Measurements from ENCODE around the gene NPFF.
"Not testable (repeated sequence)": the region's sequence is repeated elsewhere in the genome, so short reads cannot be mapped to it uniquely, and the experiment has no call there.

Gene NPFF

DNA sequence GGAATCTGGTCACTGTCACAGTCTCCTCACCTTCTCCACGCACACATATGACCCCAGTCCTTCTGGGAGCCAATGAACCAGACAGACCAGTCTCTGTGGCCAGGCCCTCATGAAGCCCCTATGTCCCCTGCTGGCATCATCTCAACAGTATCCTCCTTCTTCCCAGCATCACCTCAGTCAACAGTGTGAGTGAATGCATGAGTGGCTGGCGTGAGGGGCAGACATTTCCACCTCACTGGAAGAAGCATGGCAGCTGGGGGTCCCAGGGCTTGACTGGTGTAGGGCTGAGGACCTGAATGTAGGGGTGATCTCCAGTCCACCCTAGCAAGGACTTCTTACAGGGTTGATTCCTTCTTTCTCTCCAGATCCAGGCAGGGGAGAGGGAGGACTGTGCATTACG, 9.8 kb downstream of the NPFF start:
- FAIRE-seq: no peak
- DNase-seq (ENCODE audit: insufficient read length, low spot score): no peak

DNA sequence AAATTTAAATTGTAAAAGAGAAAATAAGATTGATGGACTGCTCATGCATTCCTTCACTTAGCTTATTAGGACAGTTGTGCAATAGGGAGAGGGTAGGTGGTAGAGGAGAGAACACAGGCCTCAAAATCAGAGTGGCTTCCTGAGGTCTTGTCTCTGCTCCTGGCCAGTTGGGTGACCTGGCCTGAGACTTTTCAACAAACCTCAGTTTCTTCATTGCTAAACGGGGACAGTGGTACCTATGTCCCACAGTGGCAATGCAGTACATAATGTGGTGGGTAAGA, 10.6 kb downstream of the NPFF start:
- FAIRE-seq: no peak

DNA sequence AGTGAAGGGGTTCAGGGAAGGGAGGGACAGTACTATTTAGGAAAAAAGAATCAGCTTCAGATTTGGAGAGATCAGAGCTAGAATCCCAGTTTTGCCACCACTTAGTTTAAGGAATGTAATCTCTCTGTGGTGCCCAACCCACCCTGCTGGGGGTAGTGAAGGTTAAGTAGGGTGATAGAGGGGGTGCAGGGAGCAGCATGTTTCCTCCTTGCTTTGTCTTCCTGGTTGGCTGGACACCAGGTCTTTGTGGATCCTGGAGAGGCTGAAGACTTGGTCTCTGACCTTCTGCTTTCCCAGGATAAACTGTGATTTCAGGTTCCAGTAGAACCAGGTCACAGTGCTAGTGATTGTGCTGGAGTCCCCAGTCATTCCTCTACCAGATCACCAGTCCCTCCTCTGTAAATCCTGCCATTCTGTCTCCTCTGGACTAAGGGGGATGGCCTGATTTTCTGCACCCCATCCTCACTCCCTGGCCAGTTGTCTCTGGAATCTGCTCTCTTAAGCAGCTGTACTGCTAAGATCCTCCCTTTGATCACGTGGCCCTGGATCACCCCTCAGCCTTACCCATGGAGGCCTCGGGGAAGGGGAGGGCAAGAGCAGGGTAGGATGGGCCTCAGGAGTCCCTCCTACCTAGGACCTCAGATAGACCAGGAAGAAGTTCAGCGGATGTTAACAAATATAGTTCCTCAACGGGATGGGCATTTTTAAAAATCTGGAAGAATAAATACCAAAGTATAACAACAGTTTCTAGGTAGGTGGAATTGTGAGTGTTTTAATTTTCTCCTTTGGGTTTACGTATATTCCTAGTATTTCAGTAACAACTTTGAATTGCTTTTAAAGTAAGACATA, 11.2 kb downstream of the NPFF start:
- no peak for FAIRE-seq
- no peak for DNase-seq (ENCODE audit: insufficient read length, low spot score)

More for the DNA sequence above, 10.6 kb downstream of the NPFF start:
- DNase-seq (ENCODE audit: insufficient read length, low spot score): no peak

DNA sequence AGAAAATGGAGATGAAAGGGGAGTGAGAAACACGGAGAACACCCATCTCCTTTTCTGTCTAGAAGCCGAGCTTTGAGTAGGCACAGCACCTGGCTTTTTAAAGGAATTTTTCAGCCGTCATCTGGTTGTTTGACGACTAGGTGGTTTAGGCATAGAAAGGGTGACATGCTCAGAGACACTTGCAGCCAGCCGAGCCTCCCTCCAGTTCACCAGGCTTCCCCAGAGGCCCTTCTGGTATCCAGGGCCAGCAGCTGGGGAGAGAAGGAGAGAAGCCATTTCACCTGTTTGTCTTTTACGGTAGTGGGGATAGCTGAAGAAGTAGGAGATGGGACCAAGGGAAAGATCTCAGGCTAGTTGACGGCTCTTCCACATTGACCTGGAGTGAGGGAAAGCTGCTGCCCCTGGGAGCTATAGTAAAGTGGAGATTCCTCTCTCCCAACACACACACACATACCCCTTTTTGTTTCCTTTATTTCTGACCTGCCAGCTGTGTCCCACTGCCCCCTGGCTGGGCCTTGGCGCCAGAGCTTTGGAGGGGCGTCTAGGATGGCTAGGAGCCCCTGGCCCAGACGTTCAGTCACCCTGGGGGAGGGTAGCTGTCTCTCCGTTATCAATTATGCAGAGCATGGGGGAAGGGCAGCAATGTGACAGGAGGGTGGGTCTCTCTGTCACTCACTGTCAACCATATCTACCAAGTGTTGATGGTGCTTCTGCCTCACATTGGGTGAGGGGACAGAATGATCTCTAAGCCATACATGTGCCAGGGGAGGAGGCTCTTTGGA, 13.5 kb downstream of the NPFF start:
- FAIRE-seq: no peak
- no peak for DNase-seq (ENCODE audit: insufficient read length, low spot score)

DNA sequence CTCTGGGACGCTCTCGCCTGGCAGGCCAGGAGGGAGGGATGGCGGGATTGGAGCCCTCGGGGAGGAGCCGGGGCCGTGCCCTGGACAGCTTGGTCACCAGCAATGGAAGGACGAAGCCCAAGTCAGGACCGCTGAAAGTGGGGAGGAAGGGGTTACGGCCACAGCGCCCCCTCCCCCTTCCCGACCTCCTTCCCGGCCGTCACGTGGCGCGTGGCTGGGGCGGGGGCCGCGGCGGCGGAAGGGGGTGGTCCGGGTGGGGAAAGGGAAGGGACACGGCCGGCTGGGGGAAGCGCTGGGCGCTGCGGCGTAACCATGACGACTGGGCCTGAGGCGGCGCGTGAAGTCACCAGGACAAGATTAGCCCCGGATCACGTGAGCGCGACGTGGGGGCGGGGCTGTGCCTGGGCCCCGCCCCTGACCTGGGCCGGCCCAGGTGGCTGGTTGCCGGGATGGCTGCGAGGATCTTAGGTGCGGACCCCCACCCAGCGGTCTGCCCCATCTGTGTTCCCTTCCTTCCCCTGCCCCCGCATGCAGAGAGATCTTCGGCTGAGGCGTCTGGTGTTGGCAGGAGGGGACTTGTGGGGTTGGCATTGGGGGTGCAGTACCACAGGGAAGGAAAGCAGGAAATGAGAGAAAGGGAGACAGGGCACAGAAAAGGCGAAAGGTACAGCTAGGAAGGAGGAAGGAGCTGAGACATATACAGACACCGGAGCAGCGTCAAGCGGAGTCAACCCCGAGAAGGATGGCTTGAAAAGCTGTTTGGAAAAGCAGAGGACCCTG, 14.3 kb downstream of the NPFF start:
- DNase-seq (ENCODE audit: insufficient read length, low spot score) (peak; percentile 87), FAIRE-seq (peak; percentile 80)

DNA sequence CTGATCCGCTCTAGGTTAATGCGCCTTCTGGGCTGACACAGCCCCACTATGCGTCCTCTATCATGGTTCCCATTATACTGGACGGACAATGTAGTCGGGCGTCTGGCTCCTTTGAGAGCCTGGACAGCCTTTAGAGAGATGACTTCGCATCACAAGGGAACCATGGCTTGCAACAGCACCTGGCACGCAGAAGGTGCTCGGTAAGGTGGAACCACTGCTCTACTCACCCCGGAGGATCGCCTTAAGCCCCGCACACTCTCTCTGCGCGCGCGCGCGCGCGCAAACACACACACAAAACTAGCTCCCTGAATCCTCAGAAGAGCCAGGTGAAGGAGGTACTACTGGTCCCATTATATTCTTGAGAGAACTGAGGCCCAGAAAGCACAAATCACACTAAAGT, 15.1 kb downstream of the NPFF start:
- FAIRE-seq: no peak
- no peak for DNase-seq (ENCODE audit: insufficient read length, low spot score)

DNA sequence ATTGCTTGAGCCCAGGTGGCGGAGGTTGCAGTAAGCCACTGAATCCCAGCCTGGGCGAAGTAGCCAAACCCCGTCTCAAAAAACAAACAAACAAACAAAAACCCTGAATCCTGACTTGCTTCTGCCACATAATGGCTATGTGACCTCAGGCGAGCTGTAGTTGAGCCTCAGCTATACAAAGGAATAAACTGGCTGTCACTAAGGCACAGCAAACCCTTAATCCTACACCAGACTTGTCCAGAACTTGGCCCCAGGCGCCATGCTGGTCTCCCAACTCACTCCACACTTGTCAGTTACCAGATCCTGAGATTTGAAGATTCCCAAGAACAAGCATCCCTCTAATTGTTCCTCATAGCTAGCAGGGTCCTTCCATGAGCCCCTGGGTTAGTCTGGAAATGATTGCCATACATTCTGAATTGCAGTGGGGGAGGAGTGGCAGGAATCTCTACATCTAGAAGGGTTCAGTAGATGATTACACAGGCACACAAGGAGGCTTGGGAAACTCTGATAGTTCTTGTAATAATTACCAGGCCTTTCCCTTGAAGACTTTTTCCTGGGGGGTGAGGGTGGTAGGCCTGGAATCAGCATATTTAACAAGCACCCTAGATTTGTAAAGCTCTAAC, 17.9 kb downstream of the NPFF start:
- FAIRE-seq: no peak

DNA sequence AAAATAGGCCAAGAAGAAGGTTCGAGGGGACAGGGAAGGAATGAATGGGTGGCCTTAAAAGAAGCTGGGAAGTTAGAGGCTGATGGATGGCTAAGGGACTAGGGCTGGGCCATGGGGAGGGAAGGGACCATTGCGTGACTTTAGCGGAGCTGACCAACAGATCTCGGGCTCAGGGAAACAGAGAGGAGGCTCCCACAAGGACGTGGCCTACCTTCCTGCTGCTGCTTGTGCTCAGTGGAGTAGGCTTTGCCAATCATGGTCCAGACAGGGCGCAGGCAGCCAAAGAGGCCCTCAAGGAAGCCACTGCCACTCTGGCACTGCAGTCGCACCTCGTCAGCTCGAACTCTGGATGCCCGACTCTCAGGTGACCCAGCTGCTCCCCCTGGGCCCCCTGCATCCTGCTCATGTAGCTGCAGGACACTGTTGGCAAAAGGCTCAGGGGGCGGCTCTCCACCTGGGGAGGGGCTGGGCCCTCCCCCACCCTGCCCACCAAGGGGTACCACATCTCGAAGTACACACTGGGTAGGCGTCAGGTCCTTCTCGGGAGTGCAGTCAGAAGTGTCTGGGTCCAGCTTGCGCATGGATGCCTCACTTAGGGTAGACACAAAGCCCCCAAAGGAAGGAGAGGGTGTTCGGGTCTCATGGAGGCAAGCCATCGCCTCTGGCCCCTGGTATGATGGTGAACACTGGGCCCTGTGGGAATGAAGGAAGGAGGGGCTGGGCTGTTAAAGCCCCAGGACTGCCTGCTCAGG, 20.4 kb downstream of the NPFF start:
- no peak for FAIRE-seq
- DNase-seq (ENCODE audit: insufficient read length, low spot score): no peak

More for the DNA sequence above, 17.9 kb downstream of the NPFF start:
- DNase-seq (ENCODE audit: insufficient read length, low spot score): no peak

DNA sequence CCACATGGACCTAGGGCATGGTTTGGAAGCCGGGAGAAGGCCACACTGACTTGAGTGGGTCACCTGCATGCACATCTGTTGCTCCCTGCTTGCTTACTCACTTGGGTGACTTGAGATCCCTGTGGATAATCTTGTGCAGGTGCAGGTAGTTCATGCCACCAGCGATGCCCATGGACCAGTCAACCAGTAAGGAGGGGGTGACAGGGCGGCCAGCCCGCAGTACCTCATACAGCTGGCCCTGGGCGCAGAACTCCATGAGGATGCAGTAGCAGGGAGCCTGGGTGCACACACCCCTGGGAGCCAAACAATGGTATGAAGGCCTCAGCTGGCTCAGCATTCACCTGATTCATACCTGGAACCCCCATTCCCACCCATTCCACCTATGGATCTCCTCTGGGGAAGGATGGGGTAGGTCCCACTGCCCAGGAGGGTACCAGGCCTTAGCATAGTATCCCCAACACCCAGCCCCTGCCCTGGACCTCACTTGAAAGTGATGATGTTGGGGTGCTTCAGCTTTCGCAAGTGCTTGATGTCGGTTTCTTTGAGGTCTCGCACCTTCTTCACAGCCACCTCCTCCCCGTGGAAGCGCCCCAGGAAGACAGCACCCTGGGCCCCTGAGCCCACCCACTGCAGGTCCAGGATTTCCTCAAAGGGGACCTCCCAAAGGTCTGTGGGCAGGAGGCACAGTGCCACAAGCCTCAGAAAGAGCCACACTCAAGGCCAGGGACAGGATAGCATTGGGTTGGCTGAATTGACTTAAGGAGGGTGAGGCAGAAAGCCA, 21.1 kb downstream of the NPFF start:
- no peak for DNase-seq (ENCODE audit: insufficient read length, low spot score)
- no peak for FAIRE-seq

DNA sequence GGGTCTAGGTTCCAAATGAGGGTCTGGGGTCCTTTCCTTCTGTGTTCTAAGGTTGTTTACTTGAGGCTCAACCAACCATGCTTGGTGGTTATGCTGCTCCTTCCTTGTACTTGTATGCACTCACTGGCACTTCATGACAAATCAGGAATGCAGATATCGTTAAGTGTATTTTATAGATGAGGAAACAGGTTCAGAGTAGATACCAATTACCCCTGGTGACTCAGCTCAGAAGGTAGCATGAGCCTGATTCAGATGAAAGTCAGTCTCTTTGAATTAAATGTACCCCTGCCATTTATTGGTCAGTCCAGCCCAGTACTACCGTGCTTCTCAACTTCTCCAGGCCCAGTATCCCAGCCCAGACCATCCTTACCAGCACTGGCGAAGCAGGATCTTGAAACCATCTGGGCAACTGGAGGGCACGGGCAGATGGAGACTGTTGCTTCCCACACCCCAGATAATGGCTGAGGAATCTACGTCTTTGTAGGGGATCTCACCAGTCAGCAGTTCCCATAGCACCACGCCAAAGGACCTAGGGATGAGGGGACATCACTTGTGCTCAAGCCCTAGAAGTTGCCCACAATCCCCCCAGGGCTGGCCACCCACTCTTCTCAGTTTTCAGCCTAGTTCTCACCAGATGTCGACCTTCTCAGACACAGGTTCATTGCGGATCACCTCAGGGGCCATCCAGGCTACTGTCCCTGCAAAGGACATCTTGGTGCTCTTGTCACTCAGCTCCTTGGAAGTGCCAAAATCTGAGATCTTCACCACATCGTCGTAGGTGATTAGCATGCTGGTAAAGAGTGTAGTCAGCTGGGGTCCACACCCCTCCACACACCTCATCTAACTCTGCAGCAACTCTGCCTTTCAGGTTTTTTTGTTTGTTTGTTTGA, 22.4 kb downstream of the NPFF start:
- DNase-seq (ENCODE audit: insufficient read length, low spot score): no peak
- no peak for FAIRE-seq

DNA sequence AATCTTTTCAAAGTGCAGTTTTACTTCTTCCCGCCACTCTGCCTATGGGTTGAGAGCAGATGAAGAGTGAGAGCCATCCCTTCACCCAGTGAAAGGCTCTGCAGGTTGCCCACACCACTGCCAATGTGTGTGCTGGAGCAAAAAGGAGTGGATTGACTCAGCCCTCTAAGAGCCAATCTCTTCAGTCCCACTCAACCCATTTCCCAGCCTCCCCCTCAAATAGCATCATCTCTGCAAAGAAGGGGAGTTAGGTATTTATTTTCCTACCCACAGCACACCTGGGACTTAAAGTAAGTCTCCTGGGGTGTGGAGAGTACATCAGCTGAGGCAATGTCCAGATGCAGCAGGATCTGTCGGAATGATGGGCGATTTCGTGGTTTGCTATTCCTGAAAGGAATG, 23.3 kb downstream of the NPFF start:
- FAIRE-seq: no peak

DNA sequence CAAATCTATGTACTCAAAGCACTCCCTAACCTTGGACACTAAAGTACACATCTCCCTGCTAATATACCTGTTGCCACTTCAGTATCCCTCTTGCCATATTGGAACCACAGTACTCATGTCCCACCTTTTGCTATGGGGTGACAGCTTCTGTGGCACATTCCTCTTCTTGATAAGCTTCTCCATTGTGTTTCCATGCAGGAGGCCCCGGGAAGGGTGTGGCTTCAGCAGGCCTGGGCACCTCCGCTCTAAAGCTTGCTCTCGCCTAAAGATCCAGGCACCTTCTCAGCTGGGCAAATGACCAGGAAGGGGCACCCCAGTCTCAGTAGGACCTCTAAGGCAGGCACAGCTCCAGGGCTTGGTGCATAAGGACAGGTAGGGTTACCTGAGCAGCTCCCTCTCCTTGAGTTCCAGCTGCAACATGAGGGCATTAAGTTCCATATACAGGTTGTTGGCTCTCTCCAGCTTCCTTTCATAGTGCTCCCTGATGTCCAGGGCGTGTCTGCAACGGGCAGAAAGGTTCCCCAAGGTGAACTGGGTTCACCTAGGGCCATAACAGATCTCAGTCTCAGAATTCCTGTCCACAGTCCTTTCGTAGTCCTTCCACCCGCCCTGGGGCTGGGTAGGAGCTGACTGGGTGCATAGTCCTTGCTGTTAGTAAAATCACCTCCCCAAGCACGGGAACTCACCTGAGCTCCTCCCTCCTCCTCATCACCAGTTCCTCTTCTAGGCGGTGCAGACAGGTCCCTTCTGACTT, 23.9 kb downstream of the NPFF start:
- FAIRE-seq (no peak), DNase-seq (ENCODE audit: insufficient read length, low spot score) (no peak)

More for the DNA sequence above, 23.3 kb downstream of the NPFF start:
- no peak for DNase-seq (ENCODE audit: insufficient read length, low spot score)

DNA sequence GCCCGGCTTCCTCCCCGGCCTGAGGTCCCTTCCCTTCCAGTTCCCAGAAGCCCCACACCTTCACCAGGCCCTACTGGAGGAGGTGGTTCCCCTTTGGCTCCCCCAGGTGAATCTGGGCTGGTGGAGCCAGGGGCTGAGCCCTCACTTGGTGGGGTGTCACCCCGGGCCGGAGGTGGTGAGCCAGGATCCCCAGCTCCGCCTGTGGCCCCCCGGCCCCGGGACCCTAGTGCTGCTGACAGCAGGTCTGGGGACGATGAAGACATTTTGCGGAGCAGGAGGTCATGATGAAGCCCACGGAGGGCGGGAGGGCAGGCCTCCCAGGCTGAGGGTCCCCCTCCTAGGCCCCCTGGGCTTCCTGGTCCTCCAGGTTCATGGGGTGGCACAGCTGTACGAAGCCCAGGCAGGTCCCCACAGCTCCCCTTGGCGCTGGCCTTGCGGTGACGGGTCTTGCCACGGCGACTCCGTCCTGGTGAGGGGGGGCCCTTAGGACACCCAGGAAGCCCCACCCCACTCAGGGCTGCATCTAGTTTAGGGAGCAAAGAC, 24.6 kb downstream of the NPFF start:
- no peak for FAIRE-seq
- DNase-seq (ENCODE audit: insufficient read length, low spot score): no peak

DNA sequence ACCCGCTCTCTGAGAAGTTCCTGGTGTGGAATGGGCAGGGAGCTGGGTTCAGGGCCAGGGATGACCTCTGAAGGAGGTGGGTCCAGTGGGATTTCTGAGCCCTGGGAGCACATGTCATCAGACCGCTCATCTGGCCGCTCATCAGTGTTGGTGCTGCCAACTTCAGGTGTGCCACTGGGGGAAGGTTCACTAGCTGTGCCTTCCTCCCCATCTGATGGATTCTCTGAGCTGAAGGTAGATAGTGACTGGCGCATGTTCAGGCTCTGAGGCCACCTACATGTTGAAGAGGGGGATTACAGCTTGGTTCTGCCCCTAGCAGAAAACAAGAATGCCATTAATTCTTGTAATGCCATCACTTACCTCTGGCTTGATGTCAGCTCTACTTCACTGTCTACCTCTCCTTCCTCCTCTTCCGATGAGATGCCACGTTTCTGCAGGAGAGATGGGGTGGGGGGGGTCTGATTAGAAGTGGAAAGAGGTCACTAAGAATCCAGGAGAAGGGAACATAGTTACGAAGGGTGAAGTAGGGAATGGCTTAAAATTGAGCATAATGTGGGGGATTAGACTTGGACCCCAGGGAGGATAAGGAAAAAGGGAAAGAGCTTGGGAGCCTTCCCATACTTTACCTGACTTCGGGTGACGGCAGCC, 25.2 kb downstream of the NPFF start:
- DNase-seq (ENCODE audit: insufficient read length, low spot score) (no peak), FAIRE-seq (no peak)

DNA sequence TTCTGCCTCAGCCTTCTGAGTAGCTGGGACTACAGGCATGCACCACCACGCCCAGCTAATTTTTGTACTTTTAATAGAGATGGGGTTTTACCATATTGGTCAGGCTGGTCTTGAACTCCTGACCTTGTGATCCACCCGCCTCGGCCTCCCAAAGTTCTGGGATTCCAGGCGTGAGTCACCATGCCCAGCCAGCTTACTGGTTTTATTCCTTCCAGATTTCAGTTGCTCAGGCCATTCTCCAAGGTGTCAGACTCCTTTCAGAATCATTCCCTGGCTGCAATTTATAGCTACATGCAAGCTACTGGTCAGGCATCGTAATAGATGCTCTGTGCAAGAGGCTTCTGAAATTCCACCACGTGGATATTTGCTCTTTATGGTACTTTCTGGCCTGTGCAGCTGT, 25.8 kb downstream of the NPFF start:
- not testable (repeated sequence) for FAIRE-seq; DNase-seq (ENCODE audit: insufficient read length, low spot score)

DNA sequence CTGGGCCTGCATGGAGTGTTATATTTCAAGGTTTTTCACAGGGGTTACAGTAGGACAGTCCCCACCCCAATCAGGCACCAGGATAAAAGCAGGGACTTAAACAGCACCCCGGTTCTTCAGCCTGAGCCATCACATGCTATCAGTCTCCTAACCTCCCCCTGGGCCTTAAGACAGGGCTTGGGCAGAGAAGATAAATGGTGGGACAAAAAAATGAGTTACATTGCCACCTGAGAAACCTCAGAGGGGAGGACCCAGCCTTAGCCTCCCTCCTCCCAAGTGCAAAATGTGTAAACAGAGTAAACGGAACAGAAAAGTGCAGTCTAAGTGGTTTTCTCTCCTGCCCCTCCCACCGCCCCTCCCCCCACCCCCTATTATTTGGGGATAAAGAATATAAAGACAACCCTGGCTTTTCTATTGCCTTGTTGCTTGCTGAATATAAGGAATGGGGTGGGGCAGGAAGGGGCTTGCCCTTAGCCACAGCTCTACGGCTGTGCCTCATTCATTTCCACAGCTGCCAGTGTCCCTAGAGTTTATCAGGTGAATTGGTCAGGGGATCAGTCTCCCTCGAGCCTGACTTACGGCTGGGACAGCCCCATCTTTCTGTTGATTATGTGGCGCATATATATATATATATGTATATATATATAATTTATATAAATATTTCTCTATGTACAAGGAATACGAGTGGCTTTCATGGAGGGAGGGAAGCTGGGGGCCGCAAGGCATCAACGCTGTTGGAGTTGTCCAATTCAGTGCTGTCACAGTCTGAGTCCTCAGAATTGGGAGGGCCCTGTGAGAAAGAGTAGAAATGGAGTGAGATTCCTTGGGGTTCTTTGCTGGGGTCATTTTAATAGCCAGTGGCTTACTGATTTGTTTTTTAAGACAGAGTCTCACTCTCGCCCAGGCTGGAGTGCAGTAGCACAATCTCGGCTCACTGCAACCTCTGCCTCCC, 26.5 kb downstream of the NPFF start:
- no peak for DNase-seq (ENCODE audit: insufficient read length, low spot score)

More for the DNA sequence above, 26.5 kb downstream of the NPFF start:
- FAIRE-seq: no peak
